Activated CD4-positive, alpha-beta T cell treated with anti-CD3 and anti-CD28 coated beads, Interleukin-2, amount 50 U/mL, for 1 hour (primary cell): Measurements from ENCODE around the gene TTLL3.
"Not testable (repeated sequence)": the region's sequence is repeated elsewhere in the genome, so short reads cannot be mapped to it uniquely, and the experiment has no call there.

Experiments
- DNase-seq: peaks from one replicate; pipeline ENCODE4 v3.0.0-alpha.2; 2020

TTLL3 gene, protein sequence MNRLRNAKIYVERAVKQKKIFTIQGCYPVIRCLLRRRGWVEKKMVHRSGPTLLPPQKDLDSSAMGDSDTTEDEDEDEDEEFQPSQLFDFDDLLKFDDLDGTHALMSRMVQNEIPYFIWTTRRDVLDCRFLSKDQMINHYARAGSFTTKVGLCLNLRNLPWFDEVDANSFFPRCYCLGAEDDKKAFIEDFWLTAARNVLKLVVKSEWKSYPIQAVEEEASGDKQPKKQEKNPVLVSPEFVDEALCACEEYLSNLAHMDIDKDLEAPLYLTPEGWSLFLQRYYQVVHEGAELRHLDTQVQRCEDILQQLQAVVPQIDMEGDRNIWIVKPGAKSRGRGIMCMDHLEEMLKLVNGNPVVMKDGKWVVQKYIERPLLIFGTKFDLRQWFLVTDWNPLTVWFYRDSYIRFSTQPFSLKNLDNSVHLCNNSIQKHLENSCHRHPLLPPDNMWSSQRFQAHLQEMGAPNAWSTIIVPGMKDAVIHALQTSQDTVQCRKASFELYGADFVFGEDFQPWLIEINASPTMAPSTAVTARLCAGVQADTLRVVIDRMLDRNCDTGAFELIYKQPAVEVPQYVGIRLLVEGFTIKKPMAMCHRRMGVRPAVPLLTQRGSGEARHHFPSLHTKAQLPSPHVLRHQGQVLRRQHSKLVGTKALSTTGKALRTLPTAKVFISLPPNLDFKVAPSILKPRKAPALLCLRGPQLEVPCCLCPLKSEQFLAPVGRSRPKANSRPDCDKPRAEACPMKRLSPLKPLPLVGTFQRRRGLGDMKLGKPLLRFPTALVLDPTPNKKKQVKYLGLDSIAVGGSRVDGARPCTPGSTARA

DNA sequence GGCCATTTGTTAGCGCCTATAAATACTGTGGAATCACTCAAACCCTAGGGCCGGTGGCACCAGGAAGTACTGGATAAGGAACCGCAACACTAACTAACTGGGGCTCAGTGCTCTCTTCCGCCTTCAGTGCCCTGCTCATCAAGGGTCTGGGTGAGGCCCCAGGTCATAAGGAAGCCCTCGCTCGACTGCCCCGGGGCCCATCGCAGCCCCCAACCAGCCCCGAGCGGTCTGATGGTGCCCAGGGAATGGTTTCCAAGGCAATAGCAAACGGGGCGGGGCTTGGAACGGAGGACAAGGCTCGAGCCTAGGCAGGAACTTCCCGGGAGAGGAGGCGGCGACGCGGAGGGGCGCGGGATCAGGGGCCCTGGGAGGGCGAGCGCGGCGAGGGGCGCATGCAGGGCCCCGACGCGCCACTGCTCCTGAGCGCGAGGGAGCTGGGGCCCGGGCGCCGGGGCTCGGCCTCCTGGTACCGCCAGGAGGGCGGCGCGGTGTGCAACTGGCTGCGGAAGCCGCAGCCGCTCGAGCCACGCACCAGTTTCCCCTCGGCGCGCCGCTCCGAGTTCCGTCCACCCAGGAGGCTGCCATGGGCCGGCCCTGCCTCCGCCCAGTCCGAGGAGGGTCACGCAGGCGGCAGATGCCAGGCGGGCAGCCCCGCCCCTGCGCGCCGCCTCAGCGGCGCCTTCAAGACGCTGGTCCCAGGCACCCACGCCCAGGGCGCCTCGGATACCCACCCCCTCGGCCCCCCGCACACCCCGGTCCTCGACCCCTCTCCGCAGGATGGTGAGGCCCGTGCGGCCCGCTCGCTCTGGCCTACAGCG lies at the start of gene TTLL3:
Gene TTLL3 (plus strand): TSS at position 648 of the 818 bp plus-strand sequence. CDS start 400 bp downstream, outside the sequence.
- peak; percentile 38 for DNase-seq

DNA sequence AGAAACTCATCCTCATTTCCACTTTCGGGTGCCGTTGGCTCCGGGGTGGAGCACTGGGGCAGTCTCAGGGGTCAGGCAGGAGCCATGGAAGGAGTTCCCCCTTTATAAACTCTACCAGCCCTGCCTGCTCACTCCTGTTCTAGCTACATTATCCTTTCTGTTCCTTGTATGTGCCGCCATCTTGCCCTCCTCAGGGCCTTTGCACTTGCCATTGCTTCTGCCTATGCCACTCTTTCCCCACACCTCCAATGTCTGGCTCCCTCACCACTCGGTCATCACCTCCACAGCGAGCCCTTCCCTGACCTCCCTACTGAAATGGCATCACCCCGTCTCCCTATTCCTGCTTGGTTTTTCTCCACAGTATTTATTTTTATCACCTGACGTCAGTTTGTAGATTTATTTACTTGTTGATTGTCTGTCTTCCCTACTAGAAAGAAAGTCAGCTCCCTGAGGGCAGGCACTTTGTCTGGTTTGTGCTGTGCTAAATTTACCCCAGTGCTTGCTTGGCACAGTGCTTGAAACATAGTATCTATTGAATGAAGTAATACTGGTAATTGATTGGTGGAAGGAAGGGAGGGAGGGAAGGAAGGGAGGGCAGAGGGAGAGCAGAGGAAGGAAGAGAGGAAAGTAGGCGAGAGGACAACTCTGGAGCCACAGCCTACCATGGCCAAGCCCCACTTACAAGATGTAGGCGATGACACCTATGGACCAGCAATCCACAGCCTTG lies 49.1 kb upstream of the TTLL3 start:
- DNase-seq = no peak

DNA sequence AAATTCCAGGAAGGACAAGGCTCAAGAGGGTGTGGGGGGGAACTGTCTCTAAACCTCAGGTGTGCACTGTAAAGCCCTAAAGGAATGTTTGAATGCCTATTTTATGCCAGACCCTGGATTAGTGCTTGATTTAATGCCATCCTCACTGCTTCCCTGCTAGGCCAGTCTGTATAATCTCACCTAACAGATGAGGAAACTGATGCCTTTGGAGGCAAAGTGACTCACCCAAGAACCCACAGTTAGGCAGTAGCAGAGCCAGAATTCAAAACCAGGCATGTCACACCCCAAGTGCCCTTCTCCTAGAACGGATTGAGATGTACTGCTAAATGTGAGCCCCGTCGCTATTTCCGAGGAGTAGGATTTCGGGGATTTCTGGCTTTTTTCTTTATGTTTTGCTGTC lies 48.1 kb upstream of the TTLL3 start:
- DNase-seq = no peak

DNA sequence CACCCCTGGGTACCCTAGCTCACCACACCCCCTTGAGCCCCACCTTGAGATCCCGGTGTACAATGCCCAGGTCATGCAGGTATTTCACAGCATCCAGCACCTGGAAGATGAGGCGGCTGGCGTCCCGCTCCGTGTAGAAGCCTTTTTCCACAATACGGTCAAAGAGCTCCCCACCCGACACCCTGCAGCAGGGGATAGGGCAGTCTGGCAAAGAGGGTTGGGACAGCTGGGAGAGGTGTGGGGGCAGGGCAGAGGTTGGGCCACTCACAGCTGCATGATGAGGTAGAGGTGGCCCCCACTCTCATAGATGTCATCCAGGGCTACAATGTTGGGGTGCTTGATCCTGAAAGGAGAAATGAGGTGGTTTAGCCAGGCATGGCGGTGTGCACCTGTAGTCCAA lies 47.2 kb upstream of the TTLL3 start:
- DNase-seq = no peak

DNA sequence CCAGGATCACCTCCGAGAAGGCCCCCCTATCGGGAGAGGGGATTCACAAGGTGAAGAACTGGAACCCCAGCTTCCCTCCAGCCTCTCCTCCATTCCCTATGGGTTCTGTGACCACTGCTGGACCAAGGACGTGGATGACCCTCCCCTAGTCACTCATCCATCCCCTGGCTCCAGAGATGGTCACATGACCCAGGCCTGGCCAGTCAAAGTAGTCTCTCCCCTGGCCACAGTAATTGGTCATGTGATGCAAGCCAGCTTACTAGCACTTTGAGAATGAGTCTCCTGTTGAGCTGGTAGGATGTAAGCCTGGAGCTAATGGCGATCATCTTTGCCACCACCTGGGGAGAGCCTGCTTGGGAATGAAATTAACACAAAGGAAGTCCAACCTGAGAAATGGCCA lies 44.2 kb upstream of the TTLL3 start:
- no peak for DNase-seq

DNA sequence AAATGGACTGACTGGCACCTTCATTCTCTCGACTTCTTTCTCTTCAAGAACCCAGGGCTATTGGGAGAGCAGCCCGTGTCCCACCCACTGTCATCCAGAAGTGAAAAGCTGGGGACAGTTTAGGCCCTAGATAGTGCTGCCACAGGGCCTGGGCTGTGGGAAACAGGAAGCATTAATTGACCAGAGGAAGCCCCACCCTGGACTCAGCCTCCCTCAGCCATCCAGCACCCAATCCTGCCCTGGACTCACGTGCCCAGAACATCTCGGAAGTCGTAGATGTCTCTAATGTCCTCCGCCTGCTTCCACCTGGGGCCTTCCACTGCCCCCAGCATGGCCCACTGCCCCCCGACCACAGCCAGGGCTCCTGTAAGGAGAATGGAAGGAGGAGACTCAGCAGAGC lies 42.6 kb upstream of the TTLL3 start:
- DNase-seq = no peak

DNA sequence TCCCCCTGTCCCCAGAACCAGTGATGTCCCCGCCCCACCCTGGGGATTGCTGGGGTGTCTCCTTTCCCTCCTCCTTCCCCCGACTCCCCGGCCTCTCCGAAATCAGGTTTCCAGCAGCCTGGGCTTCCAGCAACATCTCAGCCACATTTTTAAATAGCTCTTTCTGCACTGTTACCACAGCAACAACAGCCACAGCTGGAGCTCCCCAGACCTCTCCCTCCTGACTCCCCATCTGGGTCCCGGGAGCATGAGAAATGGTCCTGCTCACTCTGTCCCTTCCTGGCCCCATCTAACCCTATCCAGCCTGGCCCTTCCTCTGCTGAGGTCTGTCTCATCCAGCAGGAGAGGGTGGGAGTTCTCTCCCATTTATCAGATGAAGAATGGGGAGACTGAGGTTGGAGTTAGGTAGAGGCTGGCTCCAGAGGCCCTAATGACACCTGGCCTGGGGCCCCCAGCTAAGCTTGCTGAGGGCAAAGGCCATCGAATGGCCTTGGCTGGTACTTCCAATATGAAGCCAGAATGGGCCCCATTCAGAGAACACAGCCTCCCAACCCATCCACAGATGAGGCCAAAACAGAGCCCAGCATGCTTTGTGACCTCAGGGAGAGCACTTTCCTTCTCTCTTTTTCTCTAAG lies 41.8 kb upstream of the TTLL3 start:
- DNase-seq = no peak

DNA sequence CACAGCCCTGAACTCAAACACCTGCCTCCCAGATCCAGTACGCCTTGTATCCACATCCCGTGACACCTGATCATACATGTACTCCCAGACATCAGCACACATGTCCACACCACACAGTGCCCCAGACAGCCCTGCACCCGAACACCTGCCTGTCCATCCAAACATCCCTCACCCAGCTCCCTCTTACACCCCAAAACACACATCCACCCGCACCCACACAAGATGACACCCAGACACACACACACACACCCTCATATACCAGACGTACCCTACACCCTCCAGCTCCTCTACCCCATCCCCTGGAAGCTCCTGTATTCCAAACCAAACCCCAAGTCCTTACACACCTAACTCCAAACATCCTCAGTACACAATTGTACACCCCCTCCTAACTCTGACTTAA lies 41.0 kb upstream of the TTLL3 start:
- no peak for DNase-seq

DNA sequence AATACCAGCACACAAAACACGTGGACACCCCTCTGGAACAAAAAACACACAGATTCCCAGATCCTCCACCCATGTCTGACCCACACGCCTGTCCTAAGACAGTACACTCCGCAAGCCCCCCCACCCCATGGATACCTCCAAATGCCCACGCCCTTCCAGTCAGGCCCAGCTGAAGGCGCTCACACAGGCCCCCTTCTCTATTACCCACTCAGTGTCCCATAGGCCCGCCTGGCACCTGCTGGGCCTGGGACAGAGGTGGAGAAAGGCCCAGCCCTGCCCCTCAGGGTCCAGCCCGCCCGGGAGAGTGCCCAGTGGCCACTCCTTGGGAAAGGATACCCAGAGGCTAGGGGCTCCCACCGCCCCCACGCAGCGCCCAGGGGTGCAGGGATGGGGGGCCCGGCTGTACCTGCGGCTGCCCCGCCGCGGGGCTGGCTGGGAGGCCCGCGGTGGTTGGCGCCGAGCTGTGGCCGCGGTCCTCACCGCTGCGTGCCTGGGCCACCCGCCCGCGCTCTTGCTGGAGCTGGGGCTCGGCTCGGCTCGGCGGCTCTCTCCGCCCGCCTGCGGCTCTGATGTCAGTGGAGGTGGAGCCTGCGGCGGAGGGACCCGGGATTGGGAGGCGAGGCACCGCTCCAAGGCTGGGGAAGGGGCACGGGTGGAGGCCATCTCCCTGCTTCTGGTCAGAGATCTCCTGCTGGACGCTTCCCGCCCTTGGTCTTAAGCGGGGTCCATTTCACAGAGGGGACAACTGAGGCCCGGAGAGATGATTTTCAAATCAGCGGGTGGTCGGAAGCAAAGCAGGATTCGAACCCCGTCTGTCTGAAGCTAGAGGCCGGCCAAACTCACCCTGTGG lies 40.4 kb upstream of the TTLL3 start, which contains the start of gene CAMK1:
Gene CAMK1 (minus strand): TSS at position 522 of the 850 bp plus-strand sequence. CDS start 2,198 bp downstream, outside the sequence.
- DNase-seq = peak; percentile 52

DNA sequence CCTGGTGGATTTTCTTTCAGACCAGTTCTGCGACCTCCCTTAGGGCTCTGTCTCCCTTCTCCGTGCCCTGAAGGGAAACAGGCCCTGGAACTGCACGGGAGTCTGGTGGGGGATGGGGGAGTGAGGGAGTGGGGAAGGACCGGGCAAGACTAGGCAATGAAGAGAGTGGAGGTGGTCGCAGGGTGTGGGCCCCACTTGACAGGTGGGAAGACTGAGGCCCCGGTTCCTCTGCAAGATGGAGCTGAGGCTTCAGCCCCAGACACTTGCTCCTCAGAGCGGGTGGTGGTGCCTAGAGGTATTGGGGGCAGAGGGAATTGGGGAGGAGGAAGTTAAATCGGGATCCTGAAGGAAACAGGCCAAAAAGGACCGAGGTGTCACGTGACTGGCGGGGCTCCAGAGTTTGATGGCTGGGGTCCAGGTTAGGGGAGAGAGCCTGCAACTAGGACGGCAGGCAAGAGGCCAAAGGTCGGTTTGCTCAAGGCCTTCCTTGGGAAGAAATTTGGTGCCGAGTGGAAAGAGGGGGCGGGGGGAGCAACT lies 39.7 kb upstream of the TTLL3 start:
- no peak for DNase-seq

DNA sequence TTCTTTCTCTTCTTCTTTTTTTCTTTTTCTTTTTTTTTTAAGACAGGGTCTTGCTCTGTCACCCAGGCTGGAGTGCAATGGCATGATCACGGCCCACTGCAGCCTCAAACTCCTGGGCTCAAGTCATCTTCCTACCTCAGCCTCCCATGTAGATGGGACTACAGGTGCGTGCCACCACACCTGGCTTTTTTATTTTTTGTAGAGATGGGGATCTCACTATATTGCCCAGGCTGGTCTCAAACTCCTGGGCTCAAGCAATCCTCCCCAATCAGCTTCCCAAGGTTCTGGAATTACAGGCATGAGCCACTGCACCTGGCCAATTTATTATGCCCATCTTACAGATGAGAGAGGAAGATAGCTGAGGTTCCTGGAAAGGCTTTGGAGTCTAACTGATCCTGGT lies 39.1 kb upstream of the TTLL3 start:
- not testable (repeated sequence) for DNase-seq

DNA sequence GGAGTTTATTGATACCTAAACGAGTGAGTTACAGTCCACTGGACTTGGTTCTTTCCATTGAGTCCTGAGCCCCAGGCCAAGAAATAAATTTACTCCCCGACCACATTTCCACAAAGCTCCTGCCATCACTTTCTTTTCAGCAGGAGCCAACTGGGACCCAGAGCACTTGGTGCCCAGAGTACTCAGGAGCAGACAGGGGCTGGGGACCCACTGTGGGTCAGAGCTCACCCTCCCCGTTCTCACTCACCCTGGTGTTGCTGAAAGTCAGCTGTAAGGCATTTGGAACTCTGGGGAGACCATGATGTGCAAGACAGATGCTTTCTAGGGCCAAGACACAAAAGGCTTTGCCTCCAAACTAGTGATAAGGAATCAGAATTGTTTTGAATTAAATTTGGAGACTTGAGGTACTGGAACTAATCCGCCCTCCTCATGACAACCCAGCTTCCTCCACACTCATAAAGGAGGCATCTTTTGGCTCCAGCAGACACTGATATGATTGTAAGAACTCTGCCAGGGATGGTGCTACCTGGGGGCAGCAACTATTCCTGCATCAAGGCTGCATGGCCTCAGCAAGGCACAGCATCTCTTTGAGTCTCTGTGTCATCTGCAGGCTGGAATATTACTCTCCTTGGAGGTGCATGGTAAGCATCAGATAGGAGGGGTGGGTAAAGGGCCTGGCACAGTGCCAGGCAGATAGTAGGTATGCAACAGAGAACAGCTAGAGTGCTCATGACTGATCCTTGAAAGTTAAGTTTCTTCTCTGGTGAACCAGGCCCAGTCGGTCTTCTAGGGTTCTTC lies 33.0 kb upstream of the TTLL3 start:
- DNase-seq = no peak

DNA sequence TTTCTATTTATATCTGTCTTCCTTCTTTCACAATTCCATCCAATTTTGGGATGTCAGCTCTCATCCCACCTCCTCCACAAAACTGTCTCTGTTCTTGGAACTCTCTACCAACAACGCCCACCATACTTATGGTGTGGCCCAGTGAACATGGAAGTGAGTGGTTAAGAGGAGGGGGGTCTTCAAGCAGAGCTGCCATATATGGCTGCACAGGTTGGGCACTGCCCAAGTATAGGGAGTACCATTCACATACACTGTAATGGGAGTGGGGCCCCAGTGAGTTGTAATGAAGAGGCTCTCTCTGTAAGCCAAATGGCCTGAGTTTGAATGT lies 32.4 kb upstream of the TTLL3 start:
- DNase-seq = no peak

DNA sequence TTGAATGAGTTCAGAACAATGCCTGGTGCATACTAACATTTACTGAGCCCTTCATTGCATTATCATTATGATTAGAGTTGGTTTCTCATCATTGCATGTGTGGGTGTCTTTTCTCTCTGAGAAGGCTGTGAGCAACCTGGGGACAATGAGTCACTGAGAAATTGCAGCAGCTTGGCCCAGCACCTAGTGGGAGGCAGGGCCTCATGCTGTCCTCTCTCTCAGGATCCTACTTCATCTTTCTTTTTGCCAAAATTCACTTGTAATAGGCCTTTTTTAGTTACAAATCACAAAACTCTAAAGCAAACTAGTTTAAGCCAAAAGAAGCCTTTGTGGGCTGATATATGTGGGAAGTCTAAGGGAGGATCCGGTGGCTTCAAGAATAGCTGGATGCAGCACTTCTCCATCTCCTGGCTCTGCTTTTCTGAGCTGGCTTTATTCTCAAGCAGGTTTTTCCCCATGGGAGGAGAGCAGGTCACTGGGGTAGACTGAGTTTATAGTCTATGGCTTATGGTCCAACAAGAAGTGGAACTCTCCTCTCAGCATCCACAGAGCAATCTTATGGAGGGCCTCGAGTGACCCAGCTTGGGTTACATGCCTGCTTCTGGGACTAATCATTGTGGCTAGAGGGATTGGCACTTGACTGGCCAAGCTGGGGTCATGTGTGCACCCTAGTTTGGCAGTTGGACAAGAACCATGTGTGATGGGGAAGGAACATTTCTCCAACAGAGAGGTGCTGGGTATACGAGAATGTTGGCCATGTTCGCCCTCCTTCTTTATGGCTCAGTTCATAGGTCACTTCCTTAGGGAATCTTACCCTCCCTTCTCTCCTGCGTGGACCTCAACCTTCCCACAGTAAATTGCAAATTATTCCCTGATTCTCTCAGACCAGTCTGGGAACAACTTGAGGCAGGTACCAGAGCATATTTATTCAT lies 31.7 kb upstream of the TTLL3 start:
- no peak for DNase-seq

DNA sequence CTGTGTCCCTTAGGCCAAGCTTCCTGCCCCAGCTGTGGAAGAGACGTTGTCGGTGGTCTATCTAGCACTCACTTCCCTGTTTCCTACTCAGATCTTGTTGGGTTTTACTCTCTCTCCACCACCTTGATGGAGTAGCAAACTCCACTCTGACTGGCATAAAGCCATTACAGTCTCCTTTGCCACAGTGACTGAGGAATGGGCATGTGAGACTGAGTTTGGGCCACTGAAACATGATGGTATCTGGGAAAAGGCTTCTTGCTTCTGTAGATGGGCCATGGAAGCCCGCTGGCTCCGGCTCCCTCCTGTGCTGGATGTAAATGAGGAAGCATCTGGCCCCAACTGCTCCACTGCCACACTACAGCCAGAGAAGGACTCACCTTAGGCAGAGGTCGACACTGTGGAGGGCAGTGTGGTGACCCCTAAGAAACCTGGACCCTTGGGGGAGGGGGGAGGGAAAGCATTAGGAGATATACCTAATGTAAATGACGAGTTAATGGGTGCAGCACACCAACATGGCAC lies 30.9 kb upstream of the TTLL3 start:
- DNase-seq = no peak

DNA sequence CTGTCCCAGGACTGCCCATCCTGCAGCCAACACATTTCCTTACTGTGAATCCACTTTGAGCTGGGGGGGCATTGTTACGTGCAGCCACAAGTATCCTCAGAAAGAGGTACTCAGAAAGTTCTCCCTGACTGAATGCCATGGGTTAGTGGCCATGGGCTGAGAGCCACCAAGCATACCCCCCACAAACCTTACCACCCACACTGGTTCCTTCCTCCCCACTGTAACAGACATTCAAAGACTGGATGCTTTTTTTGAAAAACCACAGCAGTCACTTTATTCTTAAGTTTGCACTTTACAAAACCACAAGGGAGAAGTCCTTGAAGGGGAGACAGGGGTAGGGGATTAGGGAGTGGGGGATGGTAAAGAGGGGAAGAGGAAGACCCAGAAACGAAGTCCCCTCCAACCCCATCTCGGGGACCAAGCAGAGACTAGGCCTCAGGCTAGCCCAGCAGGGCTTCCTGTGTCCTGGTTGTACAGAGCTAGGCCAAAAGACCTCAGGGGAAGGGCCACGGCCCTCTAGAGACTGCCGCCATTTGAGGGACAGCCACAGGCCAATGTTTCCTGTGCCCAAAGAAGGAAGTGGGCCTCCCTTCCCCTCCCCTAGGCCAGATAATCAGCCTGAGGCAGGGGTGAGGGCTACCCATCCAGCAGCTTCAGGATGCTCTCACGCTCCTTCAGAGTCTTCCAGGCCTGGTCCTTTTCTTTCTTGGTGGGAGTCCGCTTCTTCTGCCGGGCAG lies 30.2 kb upstream of the TTLL3 start:
- no peak for DNase-seq

DNA sequence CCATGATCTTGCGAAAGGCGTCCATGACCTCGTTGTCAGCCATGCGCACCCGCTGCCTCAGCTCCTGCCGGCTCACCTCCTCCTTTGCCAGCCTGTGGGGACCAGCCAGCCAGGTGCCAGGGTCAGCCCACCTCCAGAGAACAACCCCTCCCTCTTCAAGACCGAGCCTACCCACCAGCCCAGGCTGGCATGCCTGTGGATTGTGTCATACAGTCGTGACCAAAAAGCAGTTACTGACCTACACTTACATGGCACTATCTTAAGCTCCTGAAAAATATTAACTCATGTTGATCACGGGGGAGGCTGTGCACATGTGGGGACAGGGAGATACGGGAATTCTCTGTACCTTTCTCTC lies 29.6 kb upstream of the TTLL3 start:
- no peak for DNase-seq

DNA sequence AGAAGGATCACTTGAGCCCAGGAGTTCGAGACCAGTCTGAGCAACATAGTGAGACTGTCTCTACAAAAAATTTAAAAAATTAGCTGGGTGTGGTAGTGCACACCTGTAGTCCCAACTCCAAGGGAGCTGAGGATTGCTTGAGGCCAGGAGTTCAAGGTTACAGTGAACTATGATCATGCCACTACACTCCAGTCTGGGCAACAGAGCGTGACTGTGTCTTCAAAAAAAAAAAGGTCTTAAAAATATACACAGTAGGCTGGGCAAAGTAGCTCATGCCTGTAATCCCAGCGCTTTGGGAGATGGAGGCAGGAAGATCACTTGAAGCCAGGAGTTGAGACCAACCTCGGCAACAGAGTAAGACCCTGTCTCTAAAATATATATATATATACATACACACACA lies 29.2 kb upstream of the TTLL3 start:
- DNase-seq = no peak
